Keratinocyte (primary cell): ENCODE results near the gene EIF5A2. TPM values are rescaled to one million over a fixed set of nuclear protein-coding genes. Genes with fewer than 3 reads are reported as not detected.

Source experiments
- DNase-seq: peaks from one replicate; pipeline ENCODE4 v3.0.0-alpha.2; 2011; ENCODE audit warnings: low read depth, missing footprints, low spot score
- FAIRE-seq: peaks from 2 replicates; lab custom pipeline; 2011; peaks lifted over from hg19 to GRCh38; lab: Jason Lieb, UNC
- H2AFZ ChIP-seq: 2 replicates; pipeline ENCODE4 v1.6.0; 2012; ENCODE audit warnings: low read length, control low read depth, inconsistent platforms; ENCODE audit not compliant: control insufficient read depth
- H3K27ac ChIP-seq: 2 replicates; pipeline ENCODE4 v1.5.1; 2011; ENCODE audit warnings: low read length; ENCODE audit not compliant: control insufficient read depth, insufficient read depth
- H3K27me3 ChIP-seq: 3 replicates; pipeline ENCODE4 v1.6.0; 2011; ENCODE audit warnings: low read length; ENCODE audit not compliant: control insufficient read depth, insufficient read depth; ENCODE audit errors: extremely low read depth
- H3K36me3 ChIP-seq, 2 experiments: 2 replicates in 1 of 2; 3 replicates in 1 of 2; pipeline ENCODE4 v1.5.1; 2011; ENCODE audit warnings: low read length in 2 of 2, mild to moderate bottlenecking in 1 of 2; ENCODE audit not compliant: control insufficient read depth in 2 of 2, insufficient read depth in 2 of 2; ENCODE audit errors: extremely low read depth in 1 of 2
- H3K4me1 ChIP-seq: 3 replicates; pipeline ENCODE4 v1.5.1; 2011; ENCODE audit warnings: low read length; ENCODE audit not compliant: control insufficient read depth, insufficient read depth; ENCODE audit errors: extremely low read depth
- H3K4me2 ChIP-seq: 3 replicates; pipeline ENCODE4 v1.6.0; 2011; ENCODE audit warnings: low read depth, low read length; ENCODE audit not compliant: control insufficient read depth, insufficient read depth; ENCODE audit errors: extremely low read depth
- H3K4me3 ChIP-seq, 3 experiments: fragments of 200-600 bp in 1 of 3; sonication (generic) in 1 of 3; 2 replicates in 2 of 3; 3 replicates in 1 of 3; pipeline ENCODE4 v1.5.1; 2011 to 2016; ENCODE audit warnings: low read length in 3 of 3, mild to moderate bottlenecking in 3 of 3, control low read depth in 2 of 3, inconsistent platforms in 1 of 3, low read depth in 1 of 3, mixed read lengths in 1 of 3, mixed run types in 1 of 3, moderate library complexity in 1 of 3; ENCODE audit not compliant: control insufficient read depth in 2 of 3, insufficient read depth in 2 of 3; ENCODE audit errors: extremely low read depth in 1 of 3
- H3K79me2 ChIP-seq: 2 replicates; pipeline ENCODE4 v1.6.0; 2012; ENCODE audit warnings: low read length; ENCODE audit not compliant: control insufficient read depth, insufficient read depth
- H3K9ac ChIP-seq: 3 replicates; pipeline ENCODE4 v1.6.0; 2011; ENCODE audit warnings: low read length; ENCODE audit not compliant: control insufficient read depth, insufficient read depth; ENCODE audit errors: extremely low read depth
- H3K9me1 ChIP-seq: 3 replicates; pipeline ENCODE4 v1.6.0; 2011; ENCODE audit warnings: low read length; ENCODE audit not compliant: control insufficient read depth, insufficient read depth; ENCODE audit errors: extremely low read depth
- H3K9me3 ChIP-seq: 2 replicates; pipeline ENCODE4 v1.5.1; 2012; ENCODE audit warnings: low read depth, low read length; ENCODE audit not compliant: control insufficient read depth
- H4K20me1 ChIP-seq: 3 replicates; pipeline ENCODE4 v1.6.0; 2011; ENCODE audit warnings: low read length; ENCODE audit not compliant: control insufficient read depth, insufficient read depth; ENCODE audit errors: extremely low read depth
- EZH2 ChIP-seq: IDR thresholded peaks from one replicate; pipeline ENCODE4 v1.6.1; 2012; ENCODE audit warnings: inconsistent platforms, mild to moderate bottlenecking, low read length, moderate library complexity
- dilution Hi-C: fragments of 300-500 bp; cut with MboI; formaldehyde crosslinking; loops from one replicate; pipeline ENCODE4 v1.7.0; 2020; ENCODE audit warnings: low sequenced_read_pairs; ENCODE audit not compliant: extremely low pct_ligation_motif_present
- polyA plus RNA-seq, 5 experiments: library from polyadenylated mRNA; depleted of rRNA in 3 of 5; stranded (reverse) in 3 of 5; stranded (forward) in 1 of 5; unstranded in 1 of 5; fragments of >200 nt; gene quantifications; 1 replicate in 1 of 5; 2 replicates in 3 of 5; 3 replicates in 1 of 5; pipeline versions ENCODE4 v1.2.1 to v1.2.3, GENCODE V29; 2011 to 2012; ENCODE audit warnings: missing spikeins in 2 of 5, low read depth in 1 of 5, low replicate concordance in 1 of 5
- TF ChIP-seq, protein P1 (sequence below), 3 experiments: IDR thresholded peaks in 1 of 3; conservative IDR thresholded peaks in 1 of 3; optimal IDR thresholded peaks in 1 of 3; 2 replicates in 2 of 3; 3 replicates in 1 of 3; pipeline versions ENCODE3 to v1.5.1; 2011; ENCODE audit warnings: low read length in 3 of 3, mild to moderate bottlenecking in 3 of 3, moderate library complexity in 2 of 3, control low read depth in 1 of 3, inconsistent platforms in 1 of 3; ENCODE audit not compliant: insufficient read depth in 2 of 3; ENCODE audit errors: extremely low read depth in 1 of 3

EIF5A2 gene
- polyA plus RNA-seq, 1 donor (not counting 4 experiments of a cell fraction or from before 2014, with no cell fraction given), result 19.2 TPM

GRCh38 chr3:170893895-170894294 lies 14.5 kb downstream of the EIF5A2 start:
- no peak for TF ChIP-seq EZH2
- TF ChIP-seq, protein P1, sequence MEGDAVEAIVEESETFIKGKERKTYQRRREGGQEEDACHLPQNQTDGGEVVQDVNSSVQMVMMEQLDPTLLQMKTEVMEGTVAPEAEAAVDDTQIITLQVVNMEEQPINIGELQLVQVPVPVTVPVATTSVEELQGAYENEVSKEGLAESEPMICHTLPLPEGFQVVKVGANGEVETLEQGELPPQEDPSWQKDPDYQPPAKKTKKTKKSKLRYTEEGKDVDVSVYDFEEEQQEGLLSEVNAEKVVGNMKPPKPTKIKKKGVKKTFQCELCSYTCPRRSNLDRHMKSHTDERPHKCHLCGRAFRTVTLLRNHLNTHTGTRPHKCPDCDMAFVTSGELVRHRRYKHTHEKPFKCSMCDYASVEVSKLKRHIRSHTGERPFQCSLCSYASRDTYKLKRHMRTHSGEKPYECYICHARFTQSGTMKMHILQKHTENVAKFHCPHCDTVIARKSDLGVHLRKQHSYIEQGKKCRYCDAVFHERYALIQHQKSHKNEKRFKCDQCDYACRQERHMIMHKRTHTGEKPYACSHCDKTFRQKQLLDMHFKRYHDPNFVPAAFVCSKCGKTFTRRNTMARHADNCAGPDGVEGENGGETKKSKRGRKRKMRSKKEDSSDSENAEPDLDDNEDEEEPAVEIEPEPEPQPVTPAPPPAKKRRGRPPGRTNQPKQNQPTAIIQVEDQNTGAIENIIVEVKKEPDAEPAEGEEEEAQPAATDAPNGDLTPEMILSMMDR (optimal IDR thresholded peaks at IDR 0.05 in 1 of 3, IDR thresholded peaks at IDR 0.05 in 1 of 3, conservative IDR thresholded peaks at IDR 0.05 in 1 of 3; ENCODE audit: extremely low read depth in 1 of 3, insufficient read depth in 2 of 3, low read length in 3 of 3), result no peak
- FAIRE-seq, result no peak

GRCh38 chr3:170889630-170890029 lies 18.8 kb downstream of the EIF5A2 start:
- no peak for FAIRE-seq
- H3K4me1 ChIP-seq, result no peaks in the 10 kb centered on the region

More at GRCh38 chr3:170893895-170894294, 14.5 kb downstream of the EIF5A2 start:
- H3K4me2 ChIP-seq, result no peak overlapping the region
- dilution Hi-C loops, result no loop called here
- H2AFZ ChIP-seq, result no peak overlapping the region
- H3K79me2 ChIP-seq, result no peaks in the 10 kb centered on the region
- H3K9ac ChIP-seq, result no peak overlapping the region
- DNase-seq, result no peak
- H3K9me1 ChIP-seq, result no peaks in the 10 kb centered on the region
- peaks cover under 1% of the 10 kb centered on the region for H3K4me1 ChIP-seq
- no peaks in the 10 kb centered on the region for H4K20me1 ChIP-seq
- no peak overlapping the region for H3K4me3 ChIP-seq
- H3K27me3 ChIP-seq, result no peaks in the 10 kb centered on the region
- no peaks in the 10 kb centered on the region for H3K9me3 ChIP-seq
- H3K36me3 ChIP-seq, result peaks cover 0 to 2% of the 10 kb centered on the region in 2 experiments
- H3K27ac ChIP-seq, result no peak overlapping the region

More at GRCh38 chr3:170889630-170890029, 18.8 kb downstream of the EIF5A2 start:
- Histone ChIP-seq H3K27me3 (no peaks in the 10 kb centered on the region), H3K4me3 (no peak overlapping the region), H3K9ac (no peak overlapping the region), H3K27ac (no peak overlapping the region), H2AFZ (no peak overlapping the region), H3K36me3 (no peaks in the 10 kb centered on the region), H4K20me1 (no peaks in the 10 kb centered on the region), H3K79me2 (no peaks in the 10 kb centered on the region), H3K4me2 (no peak overlapping the region), H3K9me1 (no peaks in the 10 kb centered on the region), H3K9me3 (no peaks in the 10 kb centered on the region)
- TF ChIP-seq, protein P1 (optimal IDR thresholded peaks at IDR 0.05 in 1 of 3, IDR thresholded peaks at IDR 0.05 in 1 of 3, conservative IDR thresholded peaks at IDR 0.05 in 1 of 3; ENCODE audit: extremely low read depth in 1 of 3, insufficient read depth in 2 of 3, low read length in 3 of 3), result no peak
- TF ChIP-seq EZH2, result no peak
- dilution Hi-C loops, result no loop called here
- DNase-seq, result no peak
